ENCODE results near the gene ZGLP1. TPM values are rescaled to one million over a fixed set of nuclear protein-coding genes. Genes with fewer than 3 reads are reported as not detected.
A peak's percentile ranks its signal among the peaks of the same experiment; 100 is the strongest.
"Not testable (repeated sequence)": the region's sequence is repeated elsewhere in the genome, so short reads cannot be mapped to it uniquely, and the experiment has no call there.

ZGLP1 gene
- total RNA-seq, 1 donor from 2014 or later, result 2.8 TPM

DNA sequence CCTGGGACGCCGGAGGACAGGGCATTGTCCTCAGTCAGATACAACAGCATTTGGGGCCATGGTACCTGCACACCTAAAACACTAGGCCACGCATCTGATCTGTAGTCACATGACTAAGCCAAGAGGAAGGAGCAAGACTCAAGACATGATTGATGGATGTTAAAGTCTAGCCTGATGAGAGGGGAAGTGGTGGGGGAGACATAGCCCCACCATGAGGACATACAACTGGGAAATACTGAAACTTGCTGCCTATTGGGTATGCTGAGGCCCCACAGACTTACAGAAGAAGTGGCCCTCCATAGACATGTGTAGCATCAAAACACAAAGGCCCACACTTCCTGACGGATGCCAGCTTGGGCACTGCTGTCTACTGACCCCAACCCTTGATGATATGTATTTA, 24.2 kb downstream of the ZGLP1 start:
- peak overlapping the region; percentile 12 for H3K4me3 Mint-ChIP-seq
- peak overlapping the region; percentile 7 for H3K27ac Mint-ChIP-seq
- intact Hi-C loops (cut with micrococcal nuclease), result no loop called here
- no peaks in the 10 kb centered on the region for H3K9me3 Mint-ChIP-seq
- H3K27me3 Mint-ChIP-seq, result peaks cover 14% of the 10 kb centered on the region
- H3K36me3 Mint-ChIP-seq (ENCODE audit: low read depth), result peaks cover 46% of the 10 kb centered on the region
- DNase-seq, result no peak
- H3K4me1 Mint-ChIP-seq, result peaks cover 45% of the 10 kb centered on the region

- H3K4me1 Mint-ChIP-seq, result peaks cover 42% of the 10 kb centered on the region
- H3K36me3 Mint-ChIP-seq (ENCODE audit: low read depth), result peaks cover 49% of the 10 kb centered on the region
- intact Hi-C loops (cut with micrococcal nuclease), result no loop called here
- no peak for DNase-seq
- H3K9me3 Mint-ChIP-seq, result no peaks in the 10 kb centered on the region
- H3K27ac Mint-ChIP-seq, result peak overlapping the region; percentile 7
- peak overlapping the region; percentile 12 for H3K4me3 Mint-ChIP-seq
- peaks cover 10% of the 10 kb centered on the region for H3K27me3 Mint-ChIP-seq
Observed at GRCh38 chr19:10284960-10285278, 24.7 kb downstream of the ZGLP1 start.

DNA sequence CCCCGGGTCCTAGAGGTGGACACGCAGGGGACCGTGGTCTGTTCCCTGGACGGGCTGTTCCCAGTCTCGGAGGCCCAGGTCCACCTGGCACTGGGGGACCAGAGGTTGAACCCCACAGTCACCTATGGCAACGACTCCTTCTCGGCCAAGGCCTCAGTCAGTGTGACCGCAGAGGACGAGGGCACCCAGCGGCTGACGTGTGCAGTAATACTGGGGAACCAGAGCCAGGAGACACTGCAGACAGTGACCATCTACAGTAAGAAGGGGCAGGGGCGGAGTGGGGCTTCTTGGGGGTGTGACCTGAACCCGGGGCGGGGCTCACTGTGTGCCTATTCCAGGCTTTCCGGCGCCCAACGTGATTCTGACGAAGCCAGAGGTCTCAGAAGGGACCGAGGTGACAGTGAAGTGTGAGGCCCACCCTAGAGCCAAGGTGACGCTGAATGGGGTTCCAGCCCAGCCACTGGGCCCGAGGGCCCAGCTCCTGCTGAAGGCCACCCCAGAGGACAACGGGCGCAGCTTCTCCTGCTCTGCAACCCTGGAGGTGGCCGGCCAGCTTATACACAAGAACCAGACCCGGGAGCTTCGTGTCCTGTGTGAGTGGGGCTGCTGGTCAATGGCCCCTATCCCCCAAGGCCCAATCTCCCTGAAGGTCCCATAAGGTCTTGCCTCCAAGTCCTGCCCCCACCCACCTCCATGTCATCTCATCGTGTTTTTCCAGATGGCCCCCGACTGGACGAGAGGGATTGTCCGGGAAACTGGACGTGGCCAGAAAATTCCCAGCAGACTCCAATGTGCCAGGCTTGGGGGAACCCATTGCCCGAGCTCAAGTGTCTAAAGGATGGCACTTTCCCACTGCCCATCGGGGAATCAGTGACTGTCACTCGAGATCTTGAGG, 25.3 kb downstream of the ZGLP1 start:
- Mint-ChIP-seq H3K4me3 (no peak overlapping the region), H3K27me3 (peaks cover 10% of the 10 kb centered on the region), H3K4me1 (peaks cover 46% of the 10 kb centered on the region), H3K27ac (no peak overlapping the region), H3K36me3 (ENCODE audit: low read depth) (peaks cover 52% of the 10 kb centered on the region), H3K9me3 (no peaks in the 10 kb centered on the region)
- intact Hi-C loops (cut with micrococcal nuclease), result no loop called here
- DNase-seq, result no peak

DNA sequence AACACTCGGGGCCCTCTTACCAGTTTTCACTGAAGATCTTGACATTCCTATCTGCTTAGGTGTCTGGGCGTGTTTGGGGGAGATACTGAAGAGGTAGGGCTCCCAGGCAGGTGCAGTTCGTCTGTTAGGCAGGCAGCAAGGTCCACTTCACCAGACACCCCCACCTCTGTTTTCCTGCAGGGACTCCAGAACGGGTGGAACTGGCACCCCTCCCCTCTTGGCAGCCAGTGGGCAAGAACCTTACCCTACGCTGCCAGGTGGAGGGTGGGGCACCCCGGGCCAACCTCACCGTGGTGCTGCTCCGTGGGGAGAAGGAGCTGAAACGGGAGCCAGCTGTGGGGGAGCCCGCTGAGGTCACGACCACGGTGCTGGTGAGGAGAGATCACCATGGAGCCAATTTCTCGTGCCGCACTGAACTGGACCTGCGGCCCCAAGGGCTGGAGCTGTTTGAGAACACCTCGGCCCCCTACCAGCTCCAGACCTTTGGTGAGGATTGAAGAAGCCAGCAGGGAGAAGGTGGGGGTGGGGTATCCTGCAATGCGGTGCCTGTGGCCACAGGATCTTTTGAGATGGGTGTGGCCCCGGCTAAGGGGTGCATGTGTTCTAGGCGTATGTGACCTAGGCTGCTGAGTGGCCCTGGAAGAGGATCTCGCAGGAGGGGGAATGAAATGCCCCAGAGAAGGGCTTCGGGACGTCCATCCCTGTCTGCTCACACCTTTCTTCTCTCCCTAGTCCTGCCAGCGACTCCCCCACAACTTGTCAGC, 26.1 kb downstream of the ZGLP1 start:
- DNase-seq, result no peak
- intact Hi-C loops (cut with micrococcal nuclease), result no loop called here
- no peak overlapping the region for H3K27ac Mint-ChIP-seq
- H3K27me3 Mint-ChIP-seq, result peaks cover 4% of the 10 kb centered on the region
- H3K4me3 Mint-ChIP-seq, result no peak overlapping the region
- peaks cover 57% of the 10 kb centered on the region for H3K36me3 Mint-ChIP-seq (ENCODE audit: low read depth)
- H3K4me1 Mint-ChIP-seq, result peaks cover 45% of the 10 kb centered on the region
- H3K9me3 Mint-ChIP-seq, result no peaks in the 10 kb centered on the region

GRCh38 chr19:10282043-10282442, 27.6 kb downstream of the ZGLP1 start:
- DNase-seq; H3K4me3 Mint-ChIP-seq; intact Hi-C loops (cut with micrococcal nuclease); H3K27me3 Mint-ChIP-seq; H3K9me3 Mint-ChIP-seq; H3K27ac Mint-ChIP-seq: not testable (repeated sequence)
- Mint-ChIP-seq H3K36me3 (ENCODE audit: low read depth) (peaks cover 70% of the 10 kb centered on the region), H3K4me1 (peaks cover 41% of the 10 kb centered on the region)

GRCh38 chr19:10279737-10280442, 29.7 kb downstream of the ZGLP1 start:
- no peaks in the 10 kb centered on the region for H3K27me3 Mint-ChIP-seq
- H3K4me3 Mint-ChIP-seq, result no peak overlapping the region
- DNase-seq, result no peak
- H3K36me3 Mint-ChIP-seq (ENCODE audit: low read depth), result peaks cover 60% of the 10 kb centered on the region
- peaks cover 22% of the 10 kb centered on the region for H3K4me1 Mint-ChIP-seq
- H3K27ac Mint-ChIP-seq, result peak overlapping the region; percentile 74
- no peaks in the 10 kb centered on the region for H3K9me3 Mint-ChIP-seq
- intact Hi-C loops (cut with micrococcal nuclease), result no loop called here

DNA sequence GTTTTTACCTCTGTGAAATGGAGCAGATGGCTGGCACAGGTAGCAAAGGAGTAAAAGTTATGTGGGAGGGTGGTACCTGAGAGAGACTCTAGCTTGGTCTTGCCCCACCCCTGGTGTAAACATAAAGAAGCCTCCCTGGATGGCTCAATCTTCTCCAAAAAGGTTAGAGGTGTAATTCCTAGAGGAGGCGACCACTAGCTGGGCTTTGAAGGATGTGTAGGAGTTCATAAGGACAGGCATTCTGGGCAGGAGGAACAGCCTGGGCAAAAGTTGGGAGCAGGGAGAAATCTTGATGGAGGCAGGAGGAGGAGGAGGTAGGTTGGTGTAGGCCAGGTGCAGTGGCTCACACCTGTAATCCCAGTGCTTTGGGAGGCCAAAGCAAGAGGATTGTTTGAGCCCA, 30.7 kb downstream of the ZGLP1 start:
- peaks cover 61% of the 10 kb centered on the region for H3K36me3 Mint-ChIP-seq (ENCODE audit: low read depth)
- H3K27me3 Mint-ChIP-seq, result no peaks in the 10 kb centered on the region
- no peak for DNase-seq
- H3K4me1 Mint-ChIP-seq, result peaks cover 29% of the 10 kb centered on the region
- peak overlapping the region; percentile 51 for H3K4me3 Mint-ChIP-seq
- H3K9me3 Mint-ChIP-seq, result no peaks in the 10 kb centered on the region
- intact Hi-C loops (cut with micrococcal nuclease), result no loop called here
- H3K27ac Mint-ChIP-seq, result peak overlapping the region; percentile 75

- Mint-ChIP-seq H3K36me3 (ENCODE audit: low read depth) (peaks cover 57% of the 10 kb centered on the region), H3K27me3 (no peaks in the 10 kb centered on the region), H3K27ac (no peak overlapping the region), H3K4me3 (peak overlapping the region; percentile 13), H3K4me1 (peaks cover 33% of the 10 kb centered on the region), H3K9me3 (no peaks in the 10 kb centered on the region)
- no peak for DNase-seq
- intact Hi-C loops (cut with micrococcal nuclease), result no loop called here
Observed at GRCh38 chr19:10277795-10278589, 31.6 kb downstream of the ZGLP1 start.

- Mint-ChIP-seq H3K27me3 (no peaks in the 10 kb centered on the region), H3K4me1 (peaks cover 42% of the 10 kb centered on the region), H3K36me3 (ENCODE audit: low read depth) (peaks cover 54% of the 10 kb centered on the region), H3K4me3 (peak overlapping the region; percentile 69), H3K27ac (peak overlapping the region; percentile 39), H3K9me3 (no peaks in the 10 kb centered on the region)
- intact Hi-C loops (cut with micrococcal nuclease), result loop anchor here (5.0 kb wide), 2 partner anchors 43 to 293 kb away; partner anchors contain the start of genes CDKN2D, FDX2 and KRI1
- no peak for DNase-seq
Observed at GRCh38 chr19:10274589-10274988, 35.0 kb downstream of the ZGLP1 start.

GRCh38 chr19:10271543-10272086, 38.0 kb downstream of the ZGLP1 start:
- intact Hi-C loops (cut with micrococcal nuclease), result loop anchor here (1.0 to 5.0 kb wide), 5 partner anchors 11 to 296 kb away; partner anchors contain the start of genes CDKN2D, FDX2, KRI1 and RAVER1
- no peaks in the 10 kb centered on the region for H3K9me3 Mint-ChIP-seq
- DNase-seq, result peak; percentile 80
- H3K27ac Mint-ChIP-seq, result peak overlapping the region; percentile 96
- peaks cover 33% of the 10 kb centered on the region for H3K36me3 Mint-ChIP-seq (ENCODE audit: low read depth)
- H3K4me1 Mint-ChIP-seq, result peaks cover 33% of the 10 kb centered on the region
- H3K4me3 Mint-ChIP-seq, result peak overlapping the region; percentile 96
- no peaks in the 10 kb centered on the region for H3K27me3 Mint-ChIP-seq

DNA sequence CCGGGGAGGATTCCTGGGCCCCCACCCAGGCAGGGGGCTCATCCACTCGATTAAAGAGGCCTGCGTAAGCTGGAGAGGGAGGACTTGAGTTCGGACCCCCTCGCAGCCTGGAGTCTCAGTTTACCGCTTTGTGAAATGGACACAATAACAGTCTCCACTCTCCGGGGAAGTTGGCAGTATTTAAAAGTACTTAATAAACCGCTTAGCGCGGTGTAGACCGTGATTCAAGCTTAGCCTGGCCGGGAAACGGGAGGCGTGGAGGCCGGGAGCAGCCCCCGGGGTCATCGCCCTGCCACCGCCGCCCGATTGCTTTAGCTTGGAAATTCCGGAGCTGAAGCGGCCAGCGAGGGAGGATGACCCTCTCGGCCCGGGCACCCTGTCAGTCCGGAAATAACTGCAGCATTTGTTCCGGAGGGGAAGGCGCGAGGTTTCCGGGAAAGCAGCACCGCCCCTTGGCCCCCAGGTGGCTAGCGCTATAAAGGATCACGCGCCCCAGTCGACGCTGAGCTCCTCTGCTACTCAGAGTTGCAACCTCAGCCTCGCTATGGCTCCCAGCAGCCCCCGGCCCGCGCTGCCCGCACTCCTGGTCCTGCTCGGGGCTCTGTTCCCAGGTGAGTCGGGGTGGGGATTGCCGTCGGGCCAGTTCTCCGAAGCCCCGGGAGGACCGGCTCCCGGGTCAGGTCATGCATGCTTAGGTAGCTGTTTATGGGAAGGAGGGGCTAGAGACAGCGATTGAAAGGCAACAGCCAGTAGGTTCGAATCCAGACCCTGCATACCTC, 38.8 kb downstream of the ZGLP1 start, which contains the start of gene ICAM1:
Gene ICAM1, plus strand, starts transcription at position 505 of the 779 bp plus-strand sequence. Its CDS starts 40 bp downstream, at position 545.
- H3K9me3 Mint-ChIP-seq, result no peaks in the 10 kb centered on the region
- peaks cover 33% of the 10 kb centered on the region for H3K4me1 Mint-ChIP-seq
- DNase-seq, result peak; percentile 95
- peak within 1 kb of the TSS; percentile 96 for H3K4me3 Mint-ChIP-seq
- H3K27ac Mint-ChIP-seq, result peak within 1 kb of the TSS; percentile 96
- H3K27me3 Mint-ChIP-seq, result no peaks in the 10 kb centered on the region
- intact Hi-C loops (cut with micrococcal nuclease), result loop anchor here (1.0 to 5.0 kb wide), 7 partner anchors 11 to 296 kb away; partner anchors contain the start of genes CDKN2D, FDX2, ICAM4 and KRI1
- peaks cover 33% of the 10 kb centered on the region for H3K36me3 Mint-ChIP-seq (ENCODE audit: low read depth)

DNA sequence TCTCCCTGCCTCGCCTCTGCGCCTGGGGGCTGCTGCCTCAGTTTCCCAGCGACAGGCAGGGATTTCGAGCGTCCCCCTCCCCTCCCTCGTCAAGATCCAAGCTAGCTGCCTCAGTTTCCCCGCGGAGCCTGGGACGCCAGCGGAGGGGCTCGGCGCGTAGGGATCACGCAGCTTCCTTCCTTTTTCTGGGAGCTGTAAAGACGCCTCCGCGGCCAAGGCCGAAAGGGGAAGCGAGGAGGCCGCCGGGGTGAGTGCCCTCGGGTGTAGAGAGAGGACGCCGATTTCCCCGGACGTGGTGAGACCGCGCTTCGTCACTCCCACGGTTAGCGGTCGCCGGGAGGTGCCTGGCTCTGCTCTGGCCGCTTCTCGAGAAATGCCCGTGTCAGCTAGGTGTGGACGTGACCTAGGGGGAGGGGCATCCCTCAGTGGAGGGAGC, 39.4 kb downstream of the ZGLP1 start:
- peak; percentile 95 for DNase-seq
- Mint-ChIP-seq H3K4me1 (peaks cover 33% of the 10 kb centered on the region), H3K27me3 (no peaks in the 10 kb centered on the region), H3K27ac (peak overlapping the region; percentile 96), H3K4me3 (peak overlapping the region; percentile 96), H3K9me3 (no peaks in the 10 kb centered on the region), H3K36me3 (ENCODE audit: low read depth) (peaks cover 30% of the 10 kb centered on the region)
- intact Hi-C loops (cut with micrococcal nuclease), result loop anchor here (1.0 to 5.0 kb wide), 6 partner anchors 16 to 297 kb away; partner anchors contain the start of genes CDKN2D, FDX2, ICAM4 and KRI1

Measured in activated CD4-positive, alpha-beta T cell treated with anti-CD3 and anti-CD28 coated beads, Interleukin-2, amount 10 ng/mL, durations not matched to agents 24 days and 14 days (primary cell).